ENCODE measurements around the gene BPIFB1.

- TF ChIP-seq MXI1 (IDR thresholded peaks at IDR 0.05; ENCODE audit: borderline replicate concordance, low read depth, low read length): no peak
- no peak for TF ChIP-seq CTCF (CRISPR knock-in tag; IDR thresholded peaks at IDR 0.05)
- TF ChIP-seq ZNF672 (CRISPR knock-in tag; IDR thresholded peaks at IDR 0.05): no peak
- no peak for TF ChIP-seq NFYB (CRISPR knock-in tag; IDR thresholded peaks at IDR 0.05)
- TF ChIP-seq ZBTB33 (CRISPR knock-in tag; IDR thresholded peaks at IDR 0.05): no peak
- no peak for TF ChIP-seq EP300 (IDR thresholded peaks at IDR 0.05; ENCODE audit: low read depth in 2 of 2, low read length in 2 of 2)
- TF ChIP-seq EP300 (CRISPR knock-in tag; IDR thresholded peaks at IDR 0.05; ENCODE audit: borderline replicate concordance): no peak
Measured at GRCh38 chr20:33352258-33353012, 69.4 kb downstream of the BPIFB1 start.

Measured in HepG2 (cell line).